CD8-positive, alpha-beta memory T cell (primary cell): ENCODE measurements around the gene TRMT2A. TPM values are rescaled to one million over a fixed set of nuclear protein-coding genes. Genes with fewer than 3 reads are reported as not detected.

Source experiments
- CTCF ChIA-PET: fragments of 350-600 bp; sonication (Branson Sonifier 250); formaldehyde crosslinking; loops from one replicate; lab custom pipeline; 2021; ENCODE audit warnings: antibody characterized with exemption; lab: Charles Lee
- POLR2A ChIA-PET: fragments of 350-600 bp; sonication (Branson Sonifier 250); formaldehyde crosslinking; loops from one replicate; lab custom pipeline; 2021; ENCODE audit warnings: antibody characterized with exemption; lab: Charles Lee
- DNase-seq, 5 donors: peaks; one replicate each; pipeline versions ENCODE4 v3.0.0 to v3.0.0-alpha.2; 2020 to 2022; ENCODE audit warnings: mixed read lengths in 1 of 5
- H3K27ac ChIP-seq: one replicate; pipeline ENCODE4 v1.7.0; 2013; ENCODE audit warnings: low read depth, mild to moderate bottlenecking, low read length, moderate library complexity
- H3K27me3 ChIP-seq: 2 replicates; pipeline ENCODE4 v1.7.0; 2013; ENCODE audit warnings: low read length, mild to moderate bottlenecking; ENCODE audit not compliant: insufficient read depth, poor library complexity, severe bottlenecking
- H3K36me3 ChIP-seq: 2 replicates; pipeline ENCODE4 v1.7.0; 2013; ENCODE audit warnings: mild to moderate bottlenecking, low read length, moderate library complexity; ENCODE audit not compliant: insufficient read depth
- H3K4me1 ChIP-seq: 2 replicates; pipeline ENCODE4 v1.7.0; 2013; ENCODE audit warnings: mild to moderate bottlenecking, low read length, moderate library complexity; ENCODE audit not compliant: insufficient read depth
- H3K4me3 ChIP-seq: 2 replicates; pipeline ENCODE4 v1.7.0; 2013; ENCODE audit warnings: mild to moderate bottlenecking, low read length
- H3K9me3 ChIP-seq: 2 replicates; pipeline ENCODE4 v1.7.0; 2013; ENCODE audit warnings: mild to moderate bottlenecking, low read length
- H3K27ac Mint-ChIP-seq, 8 donors: one replicate each; pipeline ENCODE4 v1.8.0; 2020 to 2021; ENCODE audit warnings: mixed read lengths in 8 of 8, mild to moderate bottlenecking in 6 of 8, inconsistent platforms in 3 of 8, moderate library complexity in 3 of 8
- H3K27me3 Mint-ChIP-seq, 2 donors: one replicate each; pipeline ENCODE4 v1.8.0; 2020 to 2021; ENCODE audit warnings: mixed read lengths in 2 of 2, mild to moderate bottlenecking in 1 of 2, moderate library complexity in 1 of 2
- H3K36me3 Mint-ChIP-seq, 3 donors: one replicate each; pipeline ENCODE4 v1.8.0; 2020 to 2021; ENCODE audit warnings: mixed read lengths in 3 of 3, inconsistent platforms in 1 of 3, mild to moderate bottlenecking in 1 of 3
- H3K4me1 Mint-ChIP-seq, 3 donors: one replicate each; pipeline ENCODE4 v1.8.0; 2020 to 2021; ENCODE audit warnings: mixed read lengths in 3 of 3, inconsistent platforms in 1 of 3, mild to moderate bottlenecking in 1 of 3
- H3K4me3 Mint-ChIP-seq, 7 donors: one replicate each; pipeline ENCODE4 v1.8.0; 2020 to 2021; ENCODE audit warnings: mixed read lengths in 7 of 7, mild to moderate bottlenecking in 6 of 7, moderate library complexity in 4 of 7, inconsistent platforms in 2 of 7
- H3K9me3 Mint-ChIP-seq, 5 donors: one replicate each; pipeline ENCODE4 v1.8.0; 2020 to 2022; ENCODE audit warnings: mixed read lengths in 5 of 5, mild to moderate bottlenecking in 3 of 5, moderate library complexity in 2 of 5, inconsistent platforms in 1 of 5
- polyA plus RNA-seq: library from polyadenylated mRNA; unstranded; fragments of 300-500 nt; fragmentation: Illumina TruSeq; gene quantifications from one replicate; pipeline ENCODE4 v1.2.3, GENCODE V29; 2021
- total RNA-seq, 2 experiments: library from RNA; stranded (reverse); gene quantifications; one replicate each; pipeline ENCODE4 v1.2.3, GENCODE V29; 2021

The TRMT2A gene
- total and polyA plus RNA-seq, 3 experiments from 2014 or later, result 35.6 to 121 (median 108) TPM

DNA sequence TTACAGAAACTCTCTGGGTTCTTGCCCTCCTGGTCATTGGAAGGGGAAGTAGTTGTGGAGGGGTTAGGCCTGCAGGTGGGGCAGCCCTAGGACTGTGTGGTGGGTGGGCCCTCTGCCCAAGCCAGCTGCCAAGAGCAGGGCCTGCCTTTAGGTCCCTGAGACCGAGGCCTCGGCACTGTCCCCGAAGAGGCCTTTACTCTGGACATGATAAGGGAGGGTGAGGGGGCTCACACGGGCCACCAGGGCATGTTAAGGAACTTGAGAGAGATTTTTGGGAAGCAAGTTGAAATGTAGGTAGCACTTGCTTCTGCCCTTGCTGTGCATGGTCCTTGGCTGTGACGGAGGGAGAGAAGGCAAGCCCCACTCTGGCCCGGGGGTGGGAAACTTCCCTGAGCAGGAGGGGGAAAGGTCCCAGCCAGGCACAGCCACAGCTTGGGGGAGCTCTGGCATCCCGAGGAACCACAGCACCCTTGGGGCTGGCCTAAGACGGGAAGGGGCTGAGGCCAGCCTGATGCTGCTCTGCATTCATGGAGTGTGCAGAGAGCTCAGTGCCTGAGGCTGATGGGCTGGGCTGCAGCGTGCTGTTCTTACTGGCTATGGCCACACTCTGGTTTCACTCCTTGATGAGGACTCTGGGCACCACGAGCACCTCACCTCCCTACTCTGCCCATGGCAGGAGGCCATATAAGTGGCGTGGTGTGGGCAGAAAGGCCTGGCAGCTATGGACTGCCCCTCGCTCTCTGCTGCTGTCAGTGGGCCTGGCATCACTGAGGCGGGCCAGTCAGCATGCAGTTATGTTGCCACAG is 8.9 kb downstream of the TRMT2A start:
- no peaks in the 10 kb centered on the region for H3K27me3 Mint-ChIP-seq
- CTCF ChIA-PET, result interaction anchor here (0.8 to 1.8 kb wide), 2 partner anchors 16 to 21 kb away, joined by 3 to 4 read pairs; no protein-coding TSS in a partner anchor

DNA sequence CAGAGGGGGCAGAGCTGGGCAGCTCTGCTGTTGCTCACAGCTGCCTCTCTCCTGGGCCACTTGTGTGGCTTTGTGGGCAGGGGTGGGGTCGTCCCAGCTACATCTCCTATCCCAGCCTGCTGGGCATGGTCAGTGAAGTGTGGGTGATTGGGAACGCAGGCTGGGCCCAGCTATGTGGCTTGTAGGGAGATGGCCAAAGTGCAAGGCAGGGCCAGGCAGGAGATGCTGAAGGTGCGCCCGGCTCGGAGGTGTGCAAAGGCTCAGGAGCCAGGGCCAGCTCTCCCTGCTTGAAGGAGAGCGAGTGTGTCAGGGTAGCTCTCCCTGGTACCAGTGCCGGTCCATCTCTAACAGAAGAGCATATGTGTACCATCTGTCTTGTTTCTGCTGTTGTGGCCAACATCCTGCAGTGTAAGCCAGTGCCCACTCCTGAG is 9.5 kb downstream of the TRMT2A start:
- Histone ChIP-seq H3K9me3 (no peaks in the 10 kb centered on the region), H3K27ac (no peak overlapping the region), H3K4me3 (no peak overlapping the region), H3K27me3 (no peaks in the 10 kb centered on the region), H3K36me3 (peaks cover 64% of the 10 kb centered on the region), H3K4me1 (no peaks in the 10 kb centered on the region)
- Mint-ChIP-seq H3K27ac (peak overlapping the region in 5 of 8 donors; percentile 42 to 96 (median 82)), H3K36me3 (peaks cover 0 to 76% (median 8%) of the 10 kb centered on the region in 3 donors), H3K27me3 (no peaks in the 10 kb centered on the region), H3K4me1 (peaks cover 8 to 20% (median 10%) of the 10 kb centered on the region in 3 donors), H3K9me3 (no peaks in the 10 kb centered on the region), H3K4me3 (no peak overlapping the region)
- peak in 1 of 5 donors; percentile 39 for DNase-seq
- POLR2A ChIA-PET, result interaction anchor here (0.6 kb wide), 2 partner anchors 36 to 468 kb away, joined by 4 read pairs; no protein-coding TSS in a partner anchor
- CTCF ChIA-PET, result interaction anchor here (1.8 kb wide), 1 partner anchor 15 kb away, joined by 4 read pairs; no protein-coding TSS in a partner anchor

More for the DNA sequence above, 8.9 kb downstream of the TRMT2A start:
- Mint-ChIP-seq H3K9me3 (no peaks in the 10 kb centered on the region), H3K4me3 (no peak overlapping the region), H3K27ac (peak overlapping the region in 5 of 8 donors; percentile 42 to 96 (median 70)), H3K4me1 (peaks cover 7 to 16% (median 10%) of the 10 kb centered on the region in 3 donors), H3K36me3 (peaks cover 0 to 79% (median 8%) of the 10 kb centered on the region in 3 donors)
- H3K27me3 ChIP-seq, result no peaks in the 10 kb centered on the region
- peaks cover 71% of the 10 kb centered on the region for H3K36me3 ChIP-seq
- no peak overlapping the region for H3K27ac ChIP-seq
- no peak overlapping the region for H3K4me3 ChIP-seq
- no peaks in the 10 kb centered on the region for H3K4me1 ChIP-seq
- H3K9me3 ChIP-seq, result no peaks in the 10 kb centered on the region
- peak in 1 of 5 donors; percentile 38 for DNase-seq
- POLR2A ChIA-PET, result interaction anchor here (0.6 to 1.5 kb wide), 2 partner anchors 9 to 37 kb away, joined by 4 to 5 read pairs; partner anchors contain the start of gene TRMT2A

DNA sequence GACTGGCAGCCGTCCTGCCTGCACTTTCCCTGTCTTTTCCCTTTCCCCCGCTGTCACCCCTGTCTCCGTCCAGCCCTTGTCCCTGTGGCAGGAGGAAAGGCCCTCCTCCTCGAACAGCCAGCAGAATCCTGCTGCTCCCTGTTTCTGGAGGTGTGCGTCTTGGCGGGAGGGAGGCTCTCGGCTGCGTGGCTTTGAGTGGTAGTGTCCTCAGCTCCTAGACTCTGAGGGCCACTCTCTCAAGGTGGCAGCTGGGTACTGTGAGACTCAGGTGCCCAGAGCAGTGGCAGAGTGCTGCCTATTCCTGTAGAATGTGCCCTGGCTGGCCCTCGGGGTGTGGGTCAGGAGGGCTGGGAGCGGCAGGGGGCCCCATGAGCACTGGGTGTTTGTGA is 10.2 kb downstream of the TRMT2A start:
- H3K36me3 ChIP-seq, result peaks cover 58% of the 10 kb centered on the region
- Mint-ChIP-seq H3K4me1 (peaks cover 9 to 23% (median 10%) of the 10 kb centered on the region in 3 donors), H3K9me3 (no peaks in the 10 kb centered on the region), H3K27ac (peak overlapping the region in 1 of 8 donors; percentile 15), H3K4me3 (no peak overlapping the region), H3K36me3 (peaks cover 0 to 76% (median 8%) of the 10 kb centered on the region in 3 donors), H3K27me3 (no peaks in the 10 kb centered on the region)
- H3K27ac ChIP-seq, result no peak overlapping the region
- no peaks in the 10 kb centered on the region for H3K4me1 ChIP-seq
- CTCF ChIA-PET, result no interaction called here
- peak in 1 of 5 donors; percentile 33 for DNase-seq
- no peaks in the 10 kb centered on the region for H3K27me3 ChIP-seq
- no peaks in the 10 kb centered on the region for H3K9me3 ChIP-seq
- POLR2A ChIA-PET, result interaction anchor here (0.6 kb wide), 1 partner anchor 469 kb away, joined by 4 read pairs; no protein-coding TSS in a partner anchor
- no peak overlapping the region for H3K4me3 ChIP-seq

DNA sequence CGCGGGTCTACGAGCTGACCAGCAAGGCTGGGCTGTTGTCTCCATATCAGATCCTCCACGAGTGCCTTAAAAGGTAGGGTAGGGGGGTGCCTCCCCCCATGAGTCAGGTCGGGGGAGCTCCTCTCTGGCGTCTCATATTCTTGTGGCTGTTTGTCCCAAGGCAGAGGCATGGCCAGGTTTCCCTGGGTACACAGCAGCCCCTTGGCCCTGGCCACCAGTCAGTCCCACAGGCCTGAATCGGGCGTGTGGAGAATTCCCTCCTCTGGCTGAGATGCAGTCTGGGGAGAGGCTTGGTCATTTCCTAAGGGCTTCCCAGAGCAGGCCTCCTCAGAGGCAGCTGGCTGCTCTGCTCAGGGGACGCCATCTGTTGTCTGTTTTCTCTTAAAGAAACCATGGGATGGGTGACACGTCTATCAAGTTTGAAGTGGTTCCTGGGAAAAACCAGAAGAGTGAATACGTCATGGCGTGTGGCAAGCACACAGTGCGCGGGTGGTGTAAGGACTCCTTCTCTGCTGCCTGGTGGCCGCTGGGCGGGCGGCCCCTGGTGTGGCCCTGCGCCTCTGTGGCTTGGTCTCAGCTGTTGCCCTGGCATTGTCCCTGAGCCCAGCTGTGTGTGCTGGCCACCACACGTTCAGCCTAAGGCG is 10.7 kb downstream of the TRMT2A start:
- H3K9me3 ChIP-seq, result no peaks in the 10 kb centered on the region
- peaks cover 7 to 21% (median 7%) of the 10 kb centered on the region in 3 donors for H3K4me1 Mint-ChIP-seq
- no peaks in the 10 kb centered on the region for H3K4me1 ChIP-seq
- peaks cover 56% of the 10 kb centered on the region for H3K36me3 ChIP-seq
- no peak overlapping the region for H3K4me3 ChIP-seq
- no peaks in the 10 kb centered on the region for H3K27me3 ChIP-seq
- H3K27me3 Mint-ChIP-seq, result no peaks in the 10 kb centered on the region
- CTCF ChIA-PET, result no interaction called here
- no peak overlapping the region for H3K4me3 Mint-ChIP-seq
- peak overlapping the region in 2 of 8 donors; percentile 15 to 72 for H3K27ac Mint-ChIP-seq
- no peaks in the 10 kb centered on the region for H3K9me3 Mint-ChIP-seq
- H3K27ac ChIP-seq, result no peak overlapping the region
- H3K36me3 Mint-ChIP-seq, result peaks cover 0 to 72% (median 8%) of the 10 kb centered on the region in 3 donors
- POLR2A ChIA-PET, result no interaction called here
- DNase-seq, result peak in 1 of 5 donors; percentile 41

DNA sequence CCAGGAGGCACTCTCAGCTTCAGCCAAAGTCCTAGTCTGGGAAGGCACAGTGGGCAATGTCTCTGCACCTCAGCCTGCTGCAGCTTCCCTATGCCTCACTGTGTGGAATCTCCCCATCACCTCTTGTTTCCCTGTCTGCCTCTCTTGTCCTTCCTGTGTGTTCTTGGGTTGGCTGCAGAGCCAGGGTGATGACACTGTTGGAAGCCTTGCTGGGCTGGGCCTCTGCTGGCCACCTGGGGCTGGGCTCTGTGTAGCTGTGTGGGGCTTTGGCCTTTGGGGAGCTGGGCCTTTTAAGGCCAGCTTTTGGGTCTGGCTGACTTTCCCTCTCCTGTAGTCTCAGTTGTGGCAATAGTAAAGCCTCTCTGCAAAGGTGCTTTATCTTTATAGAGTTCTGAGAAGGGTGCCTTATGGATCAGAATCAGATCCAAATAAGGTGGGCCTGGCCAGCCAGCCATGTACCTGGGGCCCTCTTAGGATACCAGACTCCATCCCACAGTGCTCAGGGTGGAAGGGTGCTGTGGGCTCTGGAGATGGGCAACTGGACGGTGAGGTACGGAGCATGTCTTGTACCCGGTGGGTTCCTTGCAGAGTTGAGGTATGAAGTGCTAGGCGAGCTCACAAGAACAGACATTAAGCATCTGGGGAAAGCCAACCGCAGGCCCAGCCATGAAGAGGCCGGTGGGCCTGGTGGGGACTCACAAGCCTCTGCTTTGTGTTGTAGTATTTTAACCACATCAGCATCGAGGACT is 11.4 kb downstream of the TRMT2A start:
- Mint-ChIP-seq H3K4me1 (peaks cover 7 to 21% (median 9%) of the 10 kb centered on the region in 3 donors), H3K27me3 (no peaks in the 10 kb centered on the region), H3K36me3 (peaks cover 0 to 67% (median 8%) of the 10 kb centered on the region in 3 donors), H3K4me3 (no peak overlapping the region), H3K27ac (peak overlapping the region in 2 of 8 donors; percentile 44 to 72), H3K9me3 (no peaks in the 10 kb centered on the region)
- H3K4me3 ChIP-seq, result no peak overlapping the region
- no peak overlapping the region for H3K27ac ChIP-seq
- no peaks in the 10 kb centered on the region for H3K9me3 ChIP-seq
- CTCF ChIA-PET, result no interaction called here
- peak in 1 of 5 donors; percentile 25 for DNase-seq
- H3K36me3 ChIP-seq, result peaks cover 53% of the 10 kb centered on the region
- POLR2A ChIA-PET, result no interaction called here
- no peaks in the 10 kb centered on the region for H3K27me3 ChIP-seq
- H3K4me1 ChIP-seq, result peaks cover 6% of the 10 kb centered on the region

DNA sequence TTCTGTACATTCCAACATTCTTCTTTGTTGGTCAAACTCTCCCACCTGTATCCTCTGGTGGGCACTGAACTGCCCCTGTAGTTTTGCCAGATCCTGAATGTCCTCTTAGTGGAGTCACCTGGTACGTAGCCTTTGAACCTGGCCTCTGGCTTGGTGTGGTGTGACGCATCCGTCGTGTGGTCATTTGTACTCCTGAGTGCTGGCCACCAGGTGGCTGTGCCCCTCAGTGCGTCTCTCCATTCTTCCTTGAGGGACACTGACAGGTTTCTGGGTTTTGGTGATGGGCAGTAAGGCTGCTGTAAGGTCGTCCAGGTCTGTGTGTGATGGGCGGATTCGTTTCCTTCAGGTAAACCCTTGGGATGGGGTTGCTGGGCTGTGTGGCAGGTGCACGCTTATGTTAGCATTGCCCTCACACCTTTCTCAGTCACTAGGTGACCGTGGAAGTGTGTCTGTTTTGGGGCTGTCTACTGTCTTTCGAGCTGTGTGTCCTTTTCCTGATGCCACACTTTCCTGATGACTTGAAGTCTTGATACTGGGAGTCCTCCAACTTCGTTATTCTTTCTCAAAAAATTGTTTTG is 14.7 kb downstream of the TRMT2A start:
- H3K4me3 ChIP-seq, result no peak overlapping the region
- H3K4me1 ChIP-seq, result peaks cover 28% of the 10 kb centered on the region
- Mint-ChIP-seq H3K4me3 (no peak overlapping the region), H3K27me3 (no peaks in the 10 kb centered on the region), H3K4me1 (peaks cover 34 to 51% (median 38%) of the 10 kb centered on the region in 3 donors), H3K36me3 (peaks cover 1 to 61% (median 9%) of the 10 kb centered on the region in 3 donors), H3K27ac (peak overlapping the region; percentile 72 to 98 (median 92)), H3K9me3 (no peaks in the 10 kb centered on the region)
- ChIA-PET CTCF (interaction anchor here (1.3 kb wide), 1 partner anchor 11 kb away, joined by 3 read pairs; no protein-coding TSS in a partner anchor), POLR2A (no interaction called here)
- no peaks in the 10 kb centered on the region for H3K9me3 ChIP-seq
- H3K27me3 ChIP-seq, result no peaks in the 10 kb centered on the region
- no peak overlapping the region for H3K27ac ChIP-seq
- peak in 1 of 5 donors; percentile 18 for DNase-seq
- peaks cover 40% of the 10 kb centered on the region for H3K36me3 ChIP-seq

DNA sequence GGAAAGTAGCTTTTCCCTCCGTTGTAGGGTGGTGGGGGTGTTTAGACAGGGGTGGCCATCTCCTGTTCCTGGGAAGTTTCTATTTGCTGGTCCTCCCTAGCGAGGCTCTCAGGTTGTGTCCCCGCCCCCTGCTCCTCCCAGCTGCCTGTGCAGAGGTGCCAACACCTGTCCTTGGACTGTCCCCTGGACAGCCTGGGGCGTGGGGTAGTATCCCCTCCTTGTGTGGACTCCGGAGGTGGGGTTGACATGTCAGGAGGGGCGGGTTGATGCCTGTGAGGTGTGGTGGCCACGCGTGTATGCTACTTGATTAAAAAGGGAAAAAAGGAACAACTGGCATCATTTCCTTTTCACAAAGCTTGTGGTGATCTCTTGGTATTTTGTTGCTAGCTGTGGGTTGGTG is 15.4 kb downstream of the TRMT2A start:
- peaks cover 0 to 2% (median 0%) of the 10 kb centered on the region in 5 donors for H3K9me3 Mint-ChIP-seq
- Histone ChIP-seq H3K27me3 (no peaks in the 10 kb centered on the region), H3K27ac (no peak overlapping the region), H3K4me3 (no peak overlapping the region), H3K36me3 (peaks cover 40% of the 10 kb centered on the region), H3K4me1 (peaks cover 28% of the 10 kb centered on the region), H3K9me3 (no peaks in the 10 kb centered on the region)
- peak in 1 of 5 donors; percentile 51 for DNase-seq
- H3K27ac Mint-ChIP-seq, result peak overlapping the region; percentile 70 to 98 (median 96)
- CTCF ChIA-PET, result interaction anchor here (0.9 to 1.8 kb wide), 3 partner anchors 9 to 23 kb away, joined by 3 to 7 read pairs (median 3); no protein-coding TSS in a partner anchor
- H3K4me1 Mint-ChIP-seq, result peaks cover 37 to 53% (median 42%) of the 10 kb centered on the region in 3 donors
- POLR2A ChIA-PET, result interaction anchor here (1.1 to 1.4 kb wide), 3 partner anchors 9 to 16 kb away, joined by 3 to 4 read pairs (median 3); partner anchors contain the start of gene TRMT2A
- H3K36me3 Mint-ChIP-seq, result peaks cover 5 to 60% (median 13%) of the 10 kb centered on the region in 3 donors
- no peaks in the 10 kb centered on the region for H3K27me3 Mint-ChIP-seq
- H3K4me3 Mint-ChIP-seq, result peak overlapping the region in 1 of 7 donors; percentile 36
